GM19023 (cell line): ENCODE measurements around the gene CACFD1.
A peak's percentile ranks its signal among the peaks of the same experiment; 100 is the strongest.

ENCODE experiments used
- ATAC-seq: cut with Tn5 transposase; IDR thresholded peaks from one replicate; pipeline ENCODE4 v1.9.1; 2021; ENCODE audit warnings: mild to moderate bottlenecking, moderate library complexity; ENCODE audit not compliant: unreplicated experiment

Gene CACFD1

DNA sequence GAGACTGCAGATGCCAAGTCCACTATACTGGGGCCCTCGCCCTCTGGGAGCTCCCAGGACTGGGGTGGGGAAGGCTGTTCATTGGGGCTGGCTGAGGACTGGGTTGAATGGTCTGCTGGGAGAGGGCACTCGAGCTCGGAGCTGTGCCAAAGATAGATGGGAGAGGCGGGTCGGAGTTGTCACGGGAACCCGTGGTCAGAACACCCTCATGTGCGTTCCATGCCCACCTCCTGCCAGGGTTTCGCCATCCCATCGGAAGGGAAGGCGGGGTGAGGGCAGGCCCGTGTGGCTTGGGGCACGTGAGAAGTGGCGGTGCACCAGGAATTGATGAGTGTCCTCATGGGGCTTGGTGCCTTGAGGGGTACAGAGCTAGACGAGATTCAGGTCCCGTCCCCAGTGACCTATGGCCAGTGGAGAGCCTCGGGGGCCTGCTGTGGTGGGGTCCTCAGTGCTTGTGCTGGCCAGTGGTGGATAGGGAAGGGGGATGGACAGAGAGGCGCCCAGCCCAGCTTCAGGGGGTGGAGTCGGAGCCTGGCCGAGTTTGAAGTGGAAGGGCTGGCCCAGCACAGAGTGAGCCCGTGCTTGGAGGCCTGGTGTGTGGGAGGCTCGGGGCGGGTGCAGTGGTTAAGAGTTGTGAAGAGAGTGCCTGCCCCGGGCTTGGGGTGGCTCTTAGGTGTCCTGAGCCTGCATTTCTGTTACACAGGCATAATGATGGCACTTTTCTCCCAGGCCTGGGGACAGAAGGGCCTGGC is 4.3 kb downstream of the CACFD1 start:
- ATAC-seq: no peak

DNA sequence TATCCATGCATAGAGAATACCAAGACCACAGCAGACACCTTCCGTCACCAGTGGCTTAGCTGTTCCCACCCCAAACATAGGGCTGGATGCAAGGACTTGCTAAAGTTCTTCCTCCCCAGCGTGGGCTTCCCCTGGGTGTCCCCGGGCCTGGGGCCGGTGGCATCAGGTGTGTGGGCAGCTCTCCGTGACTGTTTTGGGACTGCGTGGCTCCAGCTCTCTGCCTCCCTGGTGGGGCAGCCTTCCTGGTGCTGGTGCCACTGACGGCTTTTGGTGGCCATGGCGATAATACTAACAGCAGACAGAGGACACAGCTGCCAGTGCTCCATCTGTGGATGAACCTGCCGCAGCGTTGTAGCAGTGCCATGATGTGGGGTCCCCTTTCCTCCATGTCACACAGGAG is 4.9 kb downstream of the CACFD1 start:
- ATAC-seq: no peak

DNA sequence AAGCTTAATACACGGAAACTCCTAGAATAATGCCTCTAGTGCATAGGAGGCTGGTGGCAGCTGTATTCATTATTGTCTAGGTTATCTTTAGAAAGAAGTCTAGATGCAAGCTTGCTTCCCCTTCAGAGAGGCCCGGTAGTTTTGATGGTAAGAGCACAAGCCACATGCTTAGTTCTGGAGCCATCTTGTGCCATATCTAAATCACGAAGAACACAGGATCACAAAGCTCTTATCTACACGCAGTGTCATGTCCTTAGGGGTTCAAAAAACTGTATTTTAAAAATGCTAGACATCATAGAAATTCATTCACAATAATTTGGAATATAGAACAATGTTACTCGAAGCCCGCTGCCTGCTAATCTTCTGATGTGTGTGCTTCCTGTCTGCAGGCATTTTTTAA is 6.2 kb downstream of the CACFD1 start:
- ATAC-seq: no peak

DNA sequence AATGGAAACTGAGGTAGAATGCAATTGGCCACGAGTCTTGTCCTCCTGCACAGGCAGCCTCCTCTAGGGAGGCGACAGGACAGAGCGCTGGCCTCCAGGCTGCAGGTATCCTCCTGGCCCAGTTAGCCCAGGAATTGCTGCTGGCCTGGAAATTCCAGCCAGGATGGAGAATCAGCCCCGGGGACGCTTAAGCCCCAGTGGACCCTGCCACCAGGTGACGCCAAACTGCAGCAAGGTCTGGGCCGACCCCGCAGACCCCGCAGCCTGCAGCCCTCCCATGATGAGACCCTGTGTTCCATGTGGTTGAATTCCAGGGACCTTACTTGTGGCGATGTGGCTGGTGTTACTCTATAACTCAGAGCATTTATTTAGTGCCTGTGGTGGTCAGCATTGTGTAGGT is 7.3 kb downstream of the CACFD1 start:
- no peak for ATAC-seq

DNA sequence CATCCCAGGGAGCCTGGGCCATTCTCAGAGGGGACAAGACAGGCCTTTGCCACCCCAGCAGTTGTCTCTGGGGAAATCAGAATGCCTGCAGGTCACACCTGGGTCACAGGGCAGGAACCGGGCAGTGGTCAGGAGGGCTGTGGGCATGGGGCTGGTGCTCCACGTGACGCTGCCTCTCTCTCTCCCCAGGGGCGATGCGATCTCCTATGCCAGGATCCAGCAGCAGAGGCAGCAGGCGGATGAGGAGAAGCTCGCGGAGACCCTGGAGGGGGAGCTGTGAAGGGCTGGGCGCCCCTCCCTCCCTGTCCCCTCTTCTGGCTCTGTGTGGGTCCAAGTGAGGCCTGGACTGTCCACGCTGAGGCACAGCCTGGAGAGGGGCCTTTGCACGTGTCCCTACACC is 8.6 kb downstream of the CACFD1 start:
- ATAC-seq: no peak

DNA sequence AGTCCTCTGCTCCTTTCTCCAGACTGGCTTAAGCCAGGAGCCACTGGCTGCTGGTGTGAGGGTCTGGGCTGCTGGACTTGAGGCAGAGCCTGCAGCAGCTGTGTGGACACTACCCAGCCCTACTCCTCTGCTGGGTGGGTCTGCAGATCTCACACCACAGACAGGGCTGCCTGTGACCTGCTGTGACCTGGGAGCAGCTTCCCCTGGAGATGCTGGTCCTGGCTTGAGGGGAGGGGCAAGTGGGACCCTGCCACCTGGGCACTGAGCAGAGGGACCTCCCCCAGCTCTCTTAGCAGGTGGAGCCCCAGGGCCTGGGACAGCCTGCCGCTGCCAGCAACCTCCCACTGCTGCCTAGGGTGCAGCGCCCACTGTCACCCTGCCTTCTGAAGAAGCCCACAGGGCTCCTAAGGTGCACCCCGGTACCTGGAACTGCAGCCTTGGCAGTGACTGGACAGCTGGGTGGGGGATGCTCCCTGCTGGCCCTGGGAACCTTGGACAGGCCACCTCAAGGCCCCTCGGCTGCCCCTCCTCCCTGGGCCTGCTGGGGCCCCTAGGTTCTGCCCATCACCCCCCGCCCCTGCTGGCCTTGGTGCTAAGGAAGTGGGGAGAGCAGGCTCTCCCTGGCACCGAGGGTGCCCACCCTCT is 9.1 kb downstream of the CACFD1 start:
- no peak for ATAC-seq

DNA sequence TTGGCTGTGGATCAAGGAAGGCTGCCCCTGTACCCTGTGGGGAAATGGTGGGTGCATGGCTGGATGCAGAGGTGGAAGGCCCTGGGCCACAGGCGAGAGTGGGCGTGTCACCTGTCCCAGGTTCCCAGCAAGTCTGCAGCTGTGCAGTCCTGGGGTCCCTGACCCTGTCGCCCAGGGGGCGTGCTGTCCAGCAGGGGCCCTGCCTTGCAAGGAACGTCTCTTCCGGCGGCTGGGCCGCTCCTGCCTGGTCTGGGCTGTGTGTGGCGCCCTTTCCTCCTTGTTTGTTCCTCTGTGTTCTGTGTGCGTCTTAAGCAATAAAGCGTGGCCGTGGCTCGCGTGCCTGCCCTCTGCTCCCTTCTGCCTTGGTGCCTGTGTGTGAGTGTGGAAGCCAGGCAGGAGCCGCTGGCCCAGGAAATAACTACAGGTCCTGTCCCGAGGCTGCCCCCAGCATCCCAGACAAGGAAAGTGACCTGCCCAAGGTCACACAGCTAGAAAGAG is 10.7 kb downstream of the CACFD1 start:
- no peak for ATAC-seq

DNA sequence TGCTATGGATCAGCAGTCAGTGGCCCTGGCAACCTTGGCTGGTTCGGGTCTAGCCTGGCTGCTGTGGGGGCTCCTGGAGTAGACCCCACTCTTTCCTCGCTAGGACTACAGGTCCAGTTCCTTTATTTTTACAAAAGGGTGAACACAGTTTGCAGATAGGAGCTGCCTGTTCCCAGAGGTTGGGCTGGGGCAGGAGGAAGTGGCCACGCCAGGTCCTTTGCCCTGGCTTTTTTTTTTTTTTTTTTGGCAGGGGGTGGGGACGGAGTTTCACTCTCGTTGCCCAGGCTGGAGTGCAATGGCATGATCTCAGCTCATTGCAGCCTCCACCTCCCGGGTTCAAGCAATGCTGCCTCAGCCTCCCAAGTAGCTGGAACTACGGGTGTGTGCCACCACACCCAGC is 11.2 kb downstream of the CACFD1 start:
- no peak for ATAC-seq

DNA sequence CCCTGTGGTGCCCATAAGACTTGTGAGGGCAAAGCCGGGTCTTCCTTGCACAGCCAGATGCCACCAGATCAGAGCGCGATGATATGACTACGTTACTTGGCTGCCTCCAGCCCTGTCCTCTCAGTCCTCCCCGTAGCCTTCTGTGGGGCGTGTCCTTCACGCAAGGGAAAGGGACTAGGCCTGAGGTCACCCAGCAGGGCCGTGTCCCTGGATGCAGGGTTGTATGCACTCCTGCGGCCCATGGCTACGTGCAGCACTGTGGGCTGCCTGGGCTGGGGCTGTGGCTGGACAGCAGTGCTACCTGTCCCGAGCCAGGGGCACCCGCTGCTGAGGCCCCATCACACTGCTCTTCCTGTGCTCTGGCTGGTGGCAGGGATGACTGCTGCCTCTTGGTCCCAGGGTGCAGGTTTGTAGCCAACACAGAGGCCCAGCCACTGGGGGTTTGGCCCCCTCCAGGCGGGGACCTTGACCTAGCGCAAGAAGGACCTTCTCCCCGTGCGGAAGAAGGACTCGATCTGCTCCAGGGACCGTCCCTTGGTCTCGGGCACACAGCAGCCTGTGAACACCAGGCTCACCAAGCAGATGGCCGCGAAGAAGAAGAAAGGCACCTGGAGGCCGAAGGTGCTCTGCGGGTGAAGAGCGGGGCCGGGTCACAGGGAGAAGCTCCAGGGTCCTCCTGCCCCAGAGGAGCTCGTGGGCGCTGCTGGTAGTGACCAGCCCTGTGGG is 11.9 kb downstream of the CACFD1 start:
- no peak for ATAC-seq

DNA sequence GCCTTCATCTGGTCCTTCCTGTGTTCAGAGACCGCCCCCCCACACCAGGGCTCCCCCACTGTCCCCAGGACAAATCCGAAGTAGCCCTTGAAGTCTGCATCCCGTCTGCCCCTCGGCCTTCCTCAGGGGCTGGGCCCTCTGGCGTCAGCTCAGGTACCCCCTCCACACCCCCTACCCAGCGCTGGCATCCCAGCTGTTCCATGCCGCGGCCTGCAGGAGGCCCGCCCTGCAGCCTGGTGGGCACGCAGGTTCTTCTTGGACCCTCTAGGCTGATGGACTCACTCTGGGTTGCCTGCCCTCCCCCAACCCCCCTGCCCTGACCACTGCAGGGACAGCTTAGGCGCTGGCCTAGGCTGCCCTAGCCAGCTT is 12.5 kb downstream of the CACFD1 start:
- no peak for ATAC-seq

DNA sequence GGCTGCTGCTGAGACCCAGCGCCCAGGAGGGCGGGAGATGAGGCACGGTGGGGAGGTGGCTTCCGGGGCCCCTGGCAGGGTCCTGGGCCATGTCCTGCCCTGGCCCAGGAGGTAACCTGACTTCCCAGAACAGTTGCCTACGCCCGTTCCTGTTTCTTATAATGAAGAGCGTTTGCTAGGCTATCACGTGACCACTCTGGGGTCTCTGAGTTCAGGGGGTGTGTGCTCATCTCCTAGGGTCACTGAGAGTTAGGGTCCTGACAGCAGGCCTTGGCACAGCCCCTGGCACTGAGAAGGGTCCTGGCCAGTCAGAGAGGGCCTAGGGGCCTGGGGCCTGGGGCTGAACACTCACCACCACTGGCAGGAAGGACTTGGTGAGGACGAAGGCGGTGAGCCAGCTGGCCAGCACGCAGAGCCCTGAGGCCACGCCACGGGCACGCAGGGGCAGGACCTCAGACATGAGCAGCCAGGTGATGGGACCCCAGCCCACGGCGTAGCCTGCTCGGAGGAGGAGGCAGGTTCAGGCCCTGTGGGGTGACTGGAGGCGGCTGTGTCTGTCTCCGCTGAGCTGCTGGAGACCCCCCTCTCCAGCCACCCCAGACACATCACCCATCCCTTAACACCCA is 13.1 kb downstream of the CACFD1 start:
- ATAC-seq: no peak

DNA sequence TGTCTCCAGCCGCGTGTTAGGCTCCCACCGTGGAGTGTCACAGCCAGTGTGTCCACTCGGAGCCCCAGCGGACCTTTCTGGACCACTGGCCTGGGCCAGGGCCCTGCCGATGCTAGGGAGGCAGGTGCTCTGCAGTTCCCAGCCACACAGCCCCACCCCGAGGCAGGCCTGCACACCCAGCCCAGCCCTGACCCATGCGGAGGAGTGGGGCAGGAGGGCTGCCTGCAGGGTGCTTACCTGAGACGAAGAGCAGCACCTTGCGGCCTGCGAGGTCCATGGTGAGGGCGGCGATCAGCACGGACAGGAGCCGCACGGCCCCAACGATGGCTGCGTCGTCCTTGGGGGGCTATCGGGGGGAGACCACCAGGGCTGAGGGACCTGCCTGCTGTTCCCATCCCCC is 14.0 kb downstream of the CACFD1 start:
- no peak for ATAC-seq

DNA sequence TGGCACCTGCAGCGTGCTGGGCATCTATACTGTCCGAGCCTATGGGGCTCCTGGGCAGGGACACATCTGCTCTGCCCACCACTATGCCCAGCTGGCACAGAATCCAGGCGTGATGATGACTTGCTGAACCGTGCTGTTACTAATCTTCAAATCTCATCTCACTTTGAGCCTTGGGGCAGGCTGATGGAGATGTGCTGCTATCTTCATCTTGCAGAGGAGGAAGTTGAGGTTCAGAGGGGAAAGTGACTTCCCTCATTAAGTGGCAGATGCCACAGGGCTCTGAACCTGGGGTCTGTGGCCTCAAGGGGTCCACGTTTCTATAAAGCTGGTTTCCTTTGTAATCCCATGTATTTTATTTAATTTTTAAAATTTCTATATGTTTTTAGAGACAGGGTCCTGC is 14.4 kb downstream of the CACFD1 start:
- no peak for ATAC-seq

DNA sequence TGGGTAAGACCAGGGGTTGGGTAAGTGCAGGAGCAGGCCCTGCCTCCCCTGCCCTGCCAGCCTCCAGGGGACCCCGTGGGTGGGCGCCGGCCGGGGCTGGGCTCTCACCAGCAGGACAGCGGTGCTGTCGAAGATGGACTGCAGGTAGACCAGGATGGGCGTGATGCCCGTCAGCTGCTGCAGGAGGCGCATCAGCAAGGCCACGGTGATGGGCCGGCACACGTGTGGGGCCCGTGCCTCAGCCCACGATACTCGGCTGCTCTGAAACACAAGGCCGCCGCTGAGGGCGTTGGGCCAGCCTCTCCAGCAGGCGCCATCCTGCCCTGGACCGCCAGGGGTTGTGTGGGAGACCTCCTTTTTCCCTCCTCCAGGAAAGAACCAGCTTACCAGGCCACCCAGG is 15.1 kb downstream of the CACFD1 start:
- ATAC-seq: no peak

DNA sequence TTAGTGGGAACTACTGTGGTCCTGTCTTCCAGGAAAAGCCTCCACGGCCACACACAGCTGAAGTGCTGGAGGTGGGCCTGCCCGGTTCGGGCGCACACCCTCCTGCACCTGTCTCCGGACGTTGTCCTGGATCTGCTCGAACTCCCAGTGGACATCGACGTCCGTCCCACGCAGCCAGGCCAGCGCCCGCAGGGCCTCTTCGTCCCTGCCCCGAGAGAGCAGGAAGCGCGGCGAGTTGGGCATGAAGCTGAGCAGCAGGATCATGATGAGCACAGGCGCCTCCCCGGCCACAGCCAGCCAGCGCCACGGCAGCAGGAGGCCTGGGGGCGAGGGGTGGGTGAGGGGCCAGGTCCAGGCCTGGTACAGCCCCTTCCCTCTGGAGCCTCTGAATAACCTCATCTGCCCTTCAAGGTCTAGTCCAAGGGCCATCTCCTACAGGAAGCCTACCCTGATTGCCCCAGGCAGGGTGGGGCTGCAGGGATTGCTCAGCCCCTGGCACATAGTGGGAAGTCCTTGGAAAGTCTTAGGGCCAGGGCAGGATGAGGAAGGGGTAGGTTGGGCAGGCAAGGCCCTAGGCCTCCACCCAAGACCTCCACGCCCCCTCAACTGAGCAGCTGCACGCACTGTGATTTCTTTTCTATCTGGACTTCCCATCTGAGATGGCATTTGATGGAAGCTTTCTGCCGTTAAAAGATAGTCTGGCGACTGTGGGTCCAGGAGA is 15.7 kb downstream of the CACFD1 start:
- no peak for ATAC-seq

DNA sequence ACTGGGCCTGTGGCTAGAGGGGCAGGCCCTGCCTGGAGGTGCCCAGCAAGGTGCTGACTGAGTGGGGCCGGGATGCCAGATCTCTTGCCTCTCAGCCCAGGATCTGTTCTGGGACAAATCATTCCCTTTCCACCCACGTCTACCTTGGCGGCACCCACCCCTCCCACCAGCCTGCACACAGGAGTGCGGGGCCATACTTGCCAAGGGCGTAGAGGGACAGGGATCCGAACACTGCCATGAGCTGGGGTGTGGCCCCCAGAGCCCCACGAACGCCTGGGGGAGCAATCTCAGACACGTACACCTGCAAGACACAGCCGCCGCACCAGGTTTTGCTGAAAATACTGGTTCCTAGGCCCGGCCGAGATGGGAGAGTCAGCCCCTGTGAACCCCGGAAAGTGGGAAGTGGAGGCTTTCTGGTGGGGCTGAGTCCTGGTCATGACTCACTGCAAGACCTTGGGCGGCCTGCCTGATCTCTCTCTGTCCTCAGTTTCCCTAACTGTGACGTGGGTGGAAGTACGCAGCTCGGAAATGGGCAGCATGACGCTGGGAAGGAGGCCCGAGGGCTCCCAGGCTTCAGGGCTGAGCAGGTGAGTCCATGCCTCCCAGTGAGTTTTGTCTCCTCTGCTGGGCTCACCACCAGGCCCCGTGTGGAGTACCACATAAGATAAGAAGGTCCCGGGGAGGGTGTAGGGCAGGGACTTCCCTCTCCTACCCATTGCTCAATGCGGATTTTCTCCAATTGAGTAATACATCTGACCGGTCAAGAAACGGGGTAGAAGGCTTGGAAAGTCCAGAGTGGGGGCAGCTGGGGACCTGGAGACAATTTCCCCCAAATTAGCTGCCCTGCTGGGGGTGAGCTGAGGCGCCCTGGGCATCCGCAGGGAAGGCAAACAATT is 16.5 kb downstream of the CACFD1 start:
- no peak for ATAC-seq

DNA sequence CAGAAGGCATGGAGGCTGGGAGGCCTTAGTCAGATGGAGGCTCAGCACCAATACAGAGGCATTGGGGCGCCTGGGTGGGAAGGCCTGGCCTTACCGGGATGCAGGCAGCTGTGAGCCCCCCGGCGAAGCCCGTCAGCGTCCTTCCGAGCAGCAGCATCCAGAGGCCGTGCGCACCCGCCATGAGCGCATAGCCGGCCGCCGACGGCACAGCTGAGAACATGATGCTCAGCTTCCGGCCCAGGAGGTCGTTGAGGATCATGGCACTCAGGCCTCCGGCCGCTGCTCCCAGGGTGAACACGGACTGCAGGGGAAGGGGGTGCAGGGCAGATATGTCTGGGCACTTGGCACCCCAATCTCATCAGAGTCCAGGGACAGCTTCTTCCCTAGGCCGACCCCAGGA is 17.2 kb downstream of the CACFD1 start:
- ATAC-seq: no peak

DNA sequence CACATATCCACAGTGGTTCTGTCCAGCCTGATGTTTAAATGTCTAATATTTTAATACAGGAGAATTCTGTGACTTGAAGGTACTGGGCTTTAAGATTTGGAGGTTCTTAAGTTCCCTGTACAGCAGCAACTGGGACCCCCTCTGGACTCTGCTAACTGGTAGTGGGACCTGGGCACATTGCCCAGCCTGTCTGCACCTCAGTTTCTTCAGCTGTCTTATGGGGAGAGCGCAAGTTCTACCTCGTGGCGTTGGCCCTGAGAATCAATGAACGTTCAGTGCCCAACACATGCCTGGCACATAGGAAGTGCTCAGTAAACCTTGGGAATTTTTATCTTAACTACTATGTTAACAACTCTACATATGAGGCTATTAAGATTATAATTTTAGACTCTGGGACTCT is 17.7 kb downstream of the CACFD1 start:
- no peak for ATAC-seq

DNA sequence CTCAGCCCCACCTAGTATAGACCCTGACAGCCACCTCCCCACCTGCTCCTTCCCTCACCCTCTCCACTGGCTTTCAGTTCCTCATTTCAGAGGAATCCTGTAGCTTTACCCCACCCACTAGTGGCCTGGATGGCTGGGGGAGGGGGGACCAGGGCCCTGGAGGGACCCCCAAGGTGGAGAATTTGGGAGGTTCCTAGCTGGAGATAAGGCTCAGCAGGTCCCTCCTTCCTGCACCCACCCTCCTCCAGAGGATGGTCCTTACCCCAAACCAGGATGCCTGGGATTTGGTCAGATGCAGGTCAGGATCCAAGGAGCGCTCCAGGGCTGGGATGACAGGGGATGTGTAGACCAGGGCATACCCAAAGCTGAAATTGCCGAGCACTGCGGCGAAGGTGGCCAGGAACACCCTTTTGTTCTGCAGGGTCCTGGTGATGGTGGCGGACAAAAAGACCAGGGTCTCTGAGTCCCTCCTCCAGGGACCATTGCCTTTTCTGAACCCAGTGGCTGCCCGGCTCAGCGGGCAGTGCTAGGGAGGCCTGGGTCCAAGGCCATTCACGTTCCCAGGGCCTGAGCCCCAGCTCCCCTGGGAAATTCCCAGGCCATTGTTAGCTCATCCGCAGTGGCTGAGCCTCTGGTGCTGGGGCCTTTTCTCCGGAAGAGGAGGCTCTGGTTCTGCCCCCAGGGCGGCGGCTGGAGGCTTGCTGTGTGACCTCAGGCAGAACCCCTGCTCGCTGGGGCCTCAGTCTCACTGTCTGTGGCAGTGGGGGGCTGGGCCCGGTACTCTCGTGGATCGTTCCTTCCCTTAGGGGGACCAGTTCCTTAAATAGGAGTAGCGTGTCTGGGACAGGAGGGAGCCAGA is 18.4 kb downstream of the CACFD1 start:
- peak; percentile 31 for ATAC-seq
